Erythroblast (primary cell): ENCODE data around the gene SMARCB1.
A peak's percentile ranks its signal among the peaks of the same experiment; 100 is the strongest.

Experiments
- DNase-seq, 2 experiments: peaks; one replicate each; lab custom pipeline; 2025; lab: John Stamatoyannopoulos, UW
- GATA1 ChIP-seq: IDR thresholded peaks from 2 replicates; pipeline ENCODE4 v1.6.1; 2011; ENCODE audit warnings: low read depth, mild to moderate bottlenecking, control low read depth, low read length, moderate library complexity
- POLR2A ChIP-seq: IDR thresholded peaks from 2 replicates; pipeline ENCODE4 v1.6.1; 2011; ENCODE audit warnings: mild to moderate bottlenecking, low read length

Gene SMARCB1

DNA sequence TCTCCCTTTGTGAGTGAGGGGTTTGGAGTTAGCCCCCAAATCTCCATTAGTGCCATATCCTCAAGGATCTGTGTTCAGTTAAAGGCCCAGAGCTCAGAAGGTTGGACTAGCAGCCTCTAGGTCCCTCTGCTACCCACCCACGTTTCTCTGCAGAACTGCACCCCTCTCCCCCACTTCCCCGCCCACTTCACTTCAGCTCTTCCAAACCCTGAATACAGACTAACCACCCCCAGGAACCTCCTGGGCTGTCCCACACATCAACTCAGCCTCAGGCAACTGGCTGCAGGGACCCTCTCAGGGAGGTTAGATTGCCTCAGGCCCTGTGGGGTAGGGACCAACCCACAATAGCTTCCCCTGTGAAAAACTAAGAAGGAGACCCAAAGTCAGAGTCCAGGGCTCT, 33.4 kb upstream of the SMARCB1 start:
- no peak for TF ChIP-seq GATA1
- no peak for TF ChIP-seq POLR2A
- DNase-seq, result no peak

DNA sequence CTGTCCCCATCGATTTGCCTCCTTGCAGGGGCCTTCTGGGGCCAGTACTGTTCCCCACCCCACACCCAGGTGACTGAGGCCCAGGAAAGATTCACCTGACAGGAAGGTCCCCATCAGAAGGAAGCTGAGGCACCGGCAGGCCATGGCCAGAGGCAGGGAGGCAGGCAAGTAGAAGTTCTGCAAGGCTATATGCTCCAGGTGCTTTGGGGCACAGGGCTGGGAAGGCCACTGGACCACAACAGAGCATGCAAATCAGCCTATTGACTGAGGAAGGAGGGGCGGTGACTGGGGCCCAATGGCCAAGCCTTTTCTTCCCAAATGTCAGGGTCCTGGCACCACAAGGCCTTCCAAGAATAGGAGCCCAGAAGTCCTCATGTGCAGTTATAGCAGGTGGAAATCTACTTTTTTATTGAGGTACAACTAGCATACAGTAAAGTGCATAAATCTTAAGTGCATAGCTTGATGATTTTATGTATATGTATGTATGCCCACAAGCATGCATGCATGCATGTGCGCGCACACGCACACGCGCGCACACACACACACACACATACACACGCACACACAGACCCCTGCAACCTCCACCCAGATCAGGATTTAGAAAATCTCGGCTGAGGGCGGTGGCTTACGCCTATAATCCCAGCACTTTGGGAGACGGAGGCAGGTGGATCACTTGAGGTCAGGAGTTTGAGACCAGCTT, 32.4 kb upstream of the SMARCB1 start, which contains the start of gene VPREB3:
VPREB3 (minus strand) TSS at position 206 of the 700 bp plus-strand sequence; CDS start at position 144, 62 bp downstream.
- DNase-seq, result no peak
- TF ChIP-seq GATA1 (no peak), POLR2A (no peak)

DNA sequence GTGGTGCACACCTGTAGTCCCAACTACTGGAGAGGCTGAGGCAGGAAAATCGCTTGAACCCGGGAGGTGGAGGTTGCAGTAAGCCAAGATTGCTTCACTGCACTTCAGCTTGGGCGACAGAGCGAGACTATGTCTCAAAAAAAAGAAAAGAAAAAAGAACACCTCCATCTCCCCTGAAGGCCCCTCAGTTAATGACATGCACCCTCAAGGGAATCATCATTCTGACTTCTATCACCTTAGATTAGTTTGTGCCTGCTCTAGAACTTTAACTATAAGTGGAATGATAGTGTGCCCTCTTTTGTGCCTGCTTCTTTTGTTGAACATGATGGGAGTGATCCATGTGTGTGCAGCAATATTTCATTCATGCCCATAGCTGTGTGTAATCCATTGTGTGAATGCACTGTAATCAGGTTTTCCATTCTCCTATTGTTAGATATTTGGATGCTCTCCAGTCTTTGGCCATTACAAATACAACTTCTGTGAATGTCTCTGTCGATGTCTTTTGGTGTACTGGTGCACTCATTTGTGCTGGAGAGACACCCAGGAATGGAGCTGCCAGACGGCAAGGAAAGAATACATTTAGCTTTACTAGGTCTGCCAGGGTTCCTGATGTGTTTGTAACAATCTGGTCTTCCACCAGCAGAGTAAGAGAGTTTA, 31.7 kb upstream of the SMARCB1 start:
- TF ChIP-seq GATA1 (no peak), POLR2A (no peak)
- no peak for DNase-seq

DNA sequence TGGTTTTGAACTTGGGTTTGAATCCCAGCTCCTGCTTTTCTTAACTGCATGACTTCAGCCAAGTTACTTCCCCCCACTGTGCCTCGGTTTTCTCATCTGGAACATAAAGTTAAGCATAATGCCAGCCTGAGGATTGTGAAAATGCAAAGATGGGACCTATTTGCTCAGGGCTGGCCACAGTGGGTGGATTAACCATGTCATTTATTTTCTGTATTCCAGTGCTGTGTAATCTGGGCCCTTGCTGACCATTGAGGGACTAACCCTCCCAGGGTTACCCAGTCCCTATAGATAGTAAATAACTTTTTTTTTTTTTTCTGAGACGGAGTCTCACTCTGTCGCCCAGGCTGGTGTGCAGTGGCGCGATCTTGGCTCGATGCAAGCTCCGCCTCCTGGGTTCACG, 31.1 kb upstream of the SMARCB1 start:
- TF ChIP-seq POLR2A, result no peak
- TF ChIP-seq GATA1, result no peak
- DNase-seq, result no peak

DNA sequence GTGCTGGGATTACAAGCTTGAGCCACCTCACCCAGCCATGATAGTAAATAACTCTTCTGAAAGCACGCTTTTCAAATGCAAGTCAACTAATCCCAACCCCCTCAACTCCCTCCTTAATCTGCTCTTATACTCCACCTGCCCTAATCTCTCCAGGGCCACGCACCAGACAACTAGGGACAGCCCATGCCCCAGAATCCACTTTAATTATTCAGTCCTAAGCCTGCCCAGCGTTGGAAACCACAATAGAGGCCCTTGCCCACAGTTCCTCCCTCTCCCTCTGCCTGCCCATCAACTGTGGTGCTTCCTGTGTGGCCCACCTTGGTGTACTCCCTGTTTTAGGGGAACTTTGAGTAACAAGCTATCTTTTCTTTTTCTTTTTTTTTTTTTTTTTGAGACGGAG, 29.9 kb upstream of the SMARCB1 start:
- no peak for DNase-seq
- TF ChIP-seq POLR2A (no peak), GATA1 (no peak)

DNA sequence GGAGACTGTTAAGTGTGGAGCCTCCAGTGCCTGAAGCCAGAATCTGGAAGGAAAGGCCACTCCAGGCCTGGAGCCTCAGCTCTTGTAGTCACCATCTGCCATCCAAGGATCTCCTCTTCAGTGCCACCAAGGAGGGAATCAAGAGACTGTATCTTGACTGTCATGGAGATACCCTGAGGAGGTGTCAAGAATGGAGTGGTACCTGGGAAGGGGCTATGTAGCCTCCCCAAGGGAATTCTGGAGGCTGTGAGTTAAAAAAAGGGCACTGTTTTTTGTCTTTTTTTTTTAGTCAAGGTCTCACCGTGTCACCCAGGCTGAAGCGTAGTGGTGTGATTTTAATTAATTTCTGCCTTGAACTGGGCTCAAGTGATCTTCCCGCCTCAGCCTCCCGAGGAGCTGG, 27.2 kb upstream of the SMARCB1 start:
- no peak for DNase-seq

DNA sequence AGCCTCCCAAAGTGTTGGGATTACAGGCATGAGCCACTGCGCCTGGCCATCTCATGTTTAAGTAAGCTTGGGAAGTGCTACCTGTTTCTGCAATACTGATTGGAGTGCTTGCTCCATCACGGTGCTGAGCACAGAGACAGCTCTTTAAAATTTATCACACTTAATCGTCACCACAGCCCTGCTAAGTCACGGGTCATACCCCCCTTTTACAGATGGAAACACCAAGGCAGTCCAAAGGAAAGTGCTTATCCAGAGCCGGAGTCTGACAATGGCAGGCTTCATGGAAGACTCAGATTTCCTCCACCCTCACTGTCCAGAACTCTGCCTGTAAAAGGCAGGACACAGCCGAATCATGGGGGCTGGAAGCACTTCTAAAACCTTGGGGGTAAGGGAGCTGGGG, 26.7 kb upstream of the SMARCB1 start:
- no peak for TF ChIP-seq GATA1
- no peak for TF ChIP-seq POLR2A
- no peak for DNase-seq

More for the DNA sequence above, 27.2 kb upstream of the SMARCB1 start:
- TF ChIP-seq POLR2A (no peak), GATA1 (no peak)

DNA sequence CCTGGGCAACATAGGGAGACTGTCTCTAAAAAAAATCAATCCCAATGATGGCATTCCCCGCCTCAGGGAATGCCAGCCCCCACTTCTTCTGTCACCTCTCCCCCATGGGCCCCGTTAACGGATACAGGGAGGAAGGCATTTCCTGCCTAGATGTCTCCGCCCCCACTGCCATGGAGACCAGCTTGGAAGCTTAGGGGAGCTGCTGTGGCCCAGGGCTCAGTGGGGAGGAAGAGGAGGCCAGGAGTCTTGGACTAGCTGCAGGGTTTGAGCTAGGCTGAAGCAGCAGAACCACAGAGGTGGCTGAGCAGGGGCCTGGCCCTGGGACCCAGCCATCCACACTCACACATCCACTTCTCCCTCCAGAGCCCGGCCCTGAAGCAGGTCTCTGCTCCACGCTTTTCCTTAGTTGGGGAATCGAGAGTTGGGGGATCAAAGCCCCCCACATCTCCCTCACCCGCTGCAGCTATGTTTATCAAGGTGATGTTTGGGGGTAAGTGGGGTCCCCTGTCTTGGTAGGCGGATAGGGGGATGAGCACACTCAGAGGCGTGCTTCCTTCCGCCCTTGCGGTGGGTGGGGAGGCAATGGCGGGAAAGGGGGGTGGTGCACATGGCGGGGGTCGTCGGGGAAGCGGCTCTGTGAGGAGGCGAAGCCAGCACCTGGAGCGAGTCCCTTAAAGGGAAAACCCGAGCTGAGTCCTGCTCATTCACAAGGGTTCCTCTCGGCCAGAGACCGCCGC, 23.8 kb upstream of the SMARCB1 start, which contains the start of gene C22orf15:
C22orf15 (plus strand) TSS at position 149 of the 737 bp plus-strand sequence; CDS start at position 466, 317 bp downstream.
- DNase-seq, result no peak
- TF ChIP-seq GATA1 (no peak), POLR2A (no peak)

DNA sequence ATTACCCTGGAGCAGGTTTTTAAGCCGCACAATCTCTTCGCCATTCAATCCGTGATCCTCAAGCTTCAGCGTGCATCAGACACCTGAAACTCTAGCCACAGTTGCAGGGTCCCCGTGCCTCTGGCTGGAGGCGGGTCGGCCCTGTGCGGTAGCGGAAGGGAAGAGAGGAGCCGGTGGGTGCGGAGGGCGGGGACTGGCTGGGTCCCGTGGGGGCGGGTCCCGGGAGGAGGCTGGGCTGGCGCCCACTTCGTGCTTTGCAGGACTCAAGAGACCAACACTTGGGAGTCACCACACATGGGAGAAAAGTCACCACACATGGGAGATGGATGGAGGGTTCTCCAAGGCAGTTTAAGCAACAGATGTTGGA, 23.2 kb upstream of the SMARCB1 start:
- peak; percentile 14 to 20 for DNase-seq
- no peak for TF ChIP-seq POLR2A
- no peak for TF ChIP-seq GATA1

DNA sequence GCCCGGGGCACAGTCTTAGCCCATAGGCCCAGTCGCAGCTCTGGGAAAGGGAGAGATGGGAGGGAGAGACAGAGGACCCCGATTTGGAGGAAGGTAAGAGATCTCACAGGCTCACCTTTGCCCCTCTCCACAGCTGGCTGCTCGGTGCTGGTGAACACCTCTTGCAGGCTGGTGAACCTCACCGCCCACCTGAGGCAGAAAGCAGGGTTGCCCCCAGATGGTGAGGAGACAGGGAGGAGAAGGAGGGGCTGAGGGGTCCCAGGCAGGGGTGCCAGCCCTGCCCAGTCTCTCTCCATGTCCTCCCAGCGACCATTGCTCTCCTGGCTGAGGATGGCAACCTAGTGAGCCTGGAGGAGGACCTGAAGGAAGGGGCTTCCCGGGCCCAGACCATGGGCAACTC, 22.8 kb upstream of the SMARCB1 start:
- no peak for DNase-seq
- TF ChIP-seq POLR2A (no peak), GATA1 (no peak)

DNA sequence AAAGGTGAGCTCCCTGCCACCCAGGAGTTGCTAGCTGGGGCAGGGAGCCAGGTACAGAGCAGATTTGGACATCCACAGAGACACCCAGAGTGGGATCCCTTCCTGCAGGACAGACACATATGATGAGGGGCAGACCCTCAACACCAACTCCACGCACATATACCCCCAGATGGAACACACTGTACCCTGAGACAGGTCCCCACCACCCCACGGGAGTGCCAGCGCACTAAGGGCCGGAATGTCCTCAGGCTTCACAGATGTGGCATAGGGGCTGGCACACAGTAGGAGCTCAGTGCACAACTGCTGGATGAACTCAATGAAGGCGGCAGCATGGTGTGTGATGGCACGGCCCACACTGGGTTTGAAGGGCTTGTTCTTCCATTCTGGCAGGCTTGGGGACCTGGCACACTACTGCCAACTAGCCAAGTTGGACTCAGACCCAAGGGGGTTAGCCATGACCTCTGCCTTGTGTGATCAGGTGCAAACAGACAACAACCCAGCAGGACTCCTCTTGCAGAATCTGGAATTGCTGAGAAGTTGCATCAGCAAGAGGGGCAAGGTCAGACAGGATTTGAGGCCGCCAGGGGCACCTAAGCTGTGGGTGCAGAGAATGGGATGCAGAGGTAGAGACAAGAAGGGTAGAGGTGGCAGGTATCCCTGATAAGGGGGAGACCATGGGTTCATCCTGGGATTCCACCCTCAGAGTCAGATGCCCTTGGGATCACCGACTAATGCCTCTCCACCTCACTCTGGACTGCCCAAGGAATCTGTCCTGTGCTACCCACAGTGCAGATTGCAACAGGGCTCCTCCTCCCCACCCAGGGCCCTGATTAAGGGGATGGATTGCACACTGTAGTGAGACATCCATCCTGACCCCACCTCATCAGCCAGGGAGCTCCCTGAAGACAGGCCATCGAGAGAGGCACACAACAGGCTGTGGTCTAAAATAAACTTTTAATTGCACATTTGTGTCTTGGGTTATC, 21.6 kb upstream of the SMARCB1 start:
- DNase-seq, result peak; percentile 23 to 52
- TF ChIP-seq GATA1 (no peak), POLR2A (no peak)

DNA sequence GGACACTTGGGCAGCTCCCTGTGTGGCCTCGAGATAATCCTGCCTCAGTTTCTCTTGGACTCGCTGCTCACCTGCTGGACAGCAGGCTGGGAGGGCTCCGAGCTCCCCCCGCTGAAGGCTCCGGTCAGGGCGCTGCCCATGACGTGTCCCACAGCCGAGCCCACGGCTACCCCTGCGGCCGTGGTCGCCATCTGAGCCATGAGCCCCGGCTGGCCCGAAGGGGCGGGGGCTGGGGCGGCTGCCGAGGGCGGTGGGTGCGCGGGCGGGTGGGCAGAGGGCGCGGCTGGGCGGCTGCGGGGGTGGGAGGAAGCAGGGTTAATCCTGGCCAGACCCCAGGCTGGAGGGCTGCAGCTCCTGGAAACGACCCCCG, 19.5 kb upstream of the SMARCB1 start:
- DNase-seq, result no peak
- TF ChIP-seq GATA1 (no peak), POLR2A (no peak)

DNA sequence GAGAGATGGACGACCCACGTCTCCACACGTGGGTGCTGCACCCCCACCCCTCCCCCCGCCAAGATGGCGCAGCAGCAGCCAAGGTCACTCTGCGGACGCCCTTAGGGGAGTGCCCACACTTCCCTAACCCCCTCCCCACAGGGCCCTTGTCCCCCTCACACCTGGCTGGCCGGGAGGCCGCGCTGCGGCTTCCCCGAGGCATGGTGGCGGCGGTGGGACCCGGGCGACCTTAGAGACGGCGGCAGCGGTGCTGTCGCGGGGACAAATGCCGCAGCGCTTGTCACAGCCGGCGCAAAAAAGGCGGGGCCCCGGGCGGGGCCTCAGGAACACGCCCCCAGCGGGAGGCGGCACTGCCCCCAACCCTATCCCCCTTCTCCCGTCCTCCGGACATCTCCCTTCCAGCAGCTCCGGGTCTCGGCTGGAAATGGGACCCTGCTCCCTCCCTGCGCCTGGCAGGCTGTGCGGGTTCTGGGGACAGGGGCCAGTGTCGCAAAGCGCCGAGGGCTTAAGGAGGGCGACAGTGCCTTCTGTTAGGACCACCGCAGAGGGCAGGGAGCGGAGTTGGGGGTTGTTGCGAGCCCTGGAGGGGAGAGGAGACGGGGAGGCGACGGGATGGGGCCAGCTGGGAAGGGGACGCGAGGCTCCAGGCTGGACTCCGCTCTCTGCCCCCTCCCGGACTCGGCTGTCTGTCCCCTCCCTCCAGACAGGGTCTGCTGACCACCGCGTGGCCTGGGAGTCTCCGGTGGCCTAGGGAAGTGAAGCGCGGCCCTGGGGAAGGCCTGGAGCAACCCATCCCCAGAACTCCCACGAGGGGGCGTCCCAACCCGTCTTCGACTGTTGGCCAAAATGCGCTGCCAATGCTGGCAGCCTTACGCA, 18.9 kb upstream of the SMARCB1 start, which contains the start of gene CHCHD10:
CHCHD10 (minus strand) TSS at position 300 of the 876 bp plus-strand sequence; CDS start at position 202, 98 bp downstream.
- TF ChIP-seq GATA1, result no peak
- peak; percentile 64 for TF ChIP-seq POLR2A
- DNase-seq, result peak; percentile 77 to 81
